ENCODE measurements around the gene SGMS1.
"Not testable (repeated sequence)": the region's sequence is repeated elsewhere in the genome, so short reads cannot be mapped to it uniquely, and the experiment has no call there.

SGMS1 gene

GRCh38 chr10:50579491-50580261 is 44.1 kb downstream of the SGMS1 start:
- no peak for FAIRE-seq

DNA sequence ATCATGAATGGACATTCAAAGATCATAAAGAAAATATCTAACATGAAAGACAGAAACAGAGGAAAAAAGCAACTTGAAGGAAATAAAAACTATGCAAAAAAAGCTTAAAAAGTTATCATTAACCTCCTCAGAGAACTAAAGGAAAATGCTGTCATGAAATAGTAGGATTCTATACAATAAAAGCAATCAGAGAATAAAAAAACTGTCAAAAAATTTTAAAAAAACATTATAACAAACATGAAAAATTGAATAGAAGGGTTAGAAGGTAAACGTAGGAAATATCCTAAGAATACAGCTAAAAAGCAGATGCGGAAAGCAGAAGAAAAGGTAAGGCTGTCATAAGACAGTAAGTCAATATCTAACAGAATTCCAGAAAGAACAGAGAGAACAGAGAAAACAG is 44.8 kb downstream of the SGMS1 start:
- FAIRE-seq: no peak

DNA sequence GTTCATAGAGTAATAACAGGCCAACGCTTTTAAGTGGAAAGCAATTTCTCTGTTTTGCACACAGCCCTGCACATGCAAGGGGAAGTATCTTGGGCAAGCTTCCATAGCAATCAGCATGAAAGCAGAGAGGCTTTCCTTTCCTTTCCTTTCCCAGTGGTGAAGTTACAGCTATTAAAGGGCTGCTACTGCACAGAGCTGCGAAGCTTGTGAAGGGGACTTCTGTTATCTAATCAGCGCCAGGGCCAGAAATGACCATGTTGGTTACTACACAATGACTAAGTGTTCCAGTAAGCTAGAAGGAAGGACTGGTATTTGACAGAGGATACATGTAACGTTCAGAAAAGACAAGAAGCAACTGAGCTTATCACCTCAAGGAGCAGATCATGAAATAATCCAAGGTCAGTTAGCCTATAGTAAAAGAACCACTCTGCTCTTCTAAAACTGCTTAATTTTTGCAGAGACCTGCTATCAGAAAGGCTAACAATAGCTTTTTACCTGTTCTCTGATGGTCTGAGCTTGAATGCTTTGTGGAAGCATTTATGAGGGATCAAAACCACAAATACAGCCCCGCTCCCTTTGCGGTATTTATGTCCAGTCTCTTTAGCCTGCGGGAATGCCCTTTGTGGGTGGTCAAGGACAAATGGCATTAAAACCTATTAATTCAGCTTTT is 45.9 kb downstream of the SGMS1 start:
- FAIRE-seq: no peak

- no peak for FAIRE-seq
Measured at GRCh38 chr10:50577010-50577409, 46.7 kb downstream of the SGMS1 start.

GRCh38 chr10:50576245-50576815 is 47.4 kb downstream of the SGMS1 start:
- no peak for FAIRE-seq

DNA sequence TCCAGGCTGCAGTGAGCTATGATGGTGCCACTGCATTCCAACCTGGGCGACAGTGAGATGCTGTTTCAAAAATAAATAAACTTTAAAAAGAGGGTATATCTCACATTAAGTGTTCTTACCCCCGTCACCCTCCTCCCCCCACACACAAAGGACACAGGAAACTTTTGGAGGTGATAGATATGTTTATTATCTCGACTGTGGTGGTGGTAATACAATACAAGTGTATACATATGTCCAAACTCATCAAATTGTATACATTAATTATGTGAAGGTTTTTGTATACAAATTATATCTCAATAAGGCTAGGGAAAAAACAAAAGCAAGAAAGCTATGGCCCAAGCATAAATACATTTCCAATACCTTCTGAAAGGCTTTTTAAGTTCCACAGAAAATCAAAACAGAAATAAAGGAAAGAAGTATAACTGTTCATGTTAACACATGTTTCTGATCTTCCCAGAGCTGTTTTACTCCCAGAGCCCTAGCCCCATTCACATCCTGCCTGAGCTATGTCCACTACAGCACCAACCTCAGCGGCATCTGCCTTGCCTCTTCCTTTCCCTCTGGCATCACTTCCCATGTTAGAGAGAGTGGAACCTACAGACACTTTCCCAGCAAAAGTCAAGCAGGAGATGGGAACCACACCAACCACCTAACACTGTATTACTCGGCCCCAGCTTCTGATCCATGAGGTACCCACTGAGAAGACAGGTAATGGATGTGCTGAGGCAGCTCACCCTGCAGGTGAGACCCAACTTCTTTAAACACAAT is 48.1 kb downstream of the SGMS1 start:
- FAIRE-seq: no peak

GRCh38 chr10:50574931-50575330 is 48.8 kb downstream of the SGMS1 start:
- no peak for FAIRE-seq

DNA sequence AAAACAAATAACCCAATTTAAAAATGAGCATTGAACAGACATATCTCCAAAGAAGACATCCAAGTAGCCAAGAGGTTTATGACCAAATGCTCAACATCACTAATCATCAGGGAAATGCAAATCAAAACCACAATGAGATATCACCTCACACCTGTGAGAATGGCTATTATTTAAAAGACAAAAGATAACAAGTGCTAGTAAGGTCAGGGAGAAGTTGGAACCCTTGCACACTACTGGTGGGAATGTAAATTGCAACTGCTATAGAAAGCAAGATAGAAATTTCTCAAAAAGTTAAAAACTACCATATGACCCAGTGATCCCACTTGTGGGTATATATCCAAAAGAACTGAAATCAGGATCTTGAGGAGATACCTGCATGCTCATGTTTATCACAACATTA is 49.5 kb downstream of the SGMS1 start:
- no peak for FAIRE-seq

GRCh38 chr10:50572017-50572491 is 51.7 kb downstream of the SGMS1 start:
- FAIRE-seq: no peak

DNA sequence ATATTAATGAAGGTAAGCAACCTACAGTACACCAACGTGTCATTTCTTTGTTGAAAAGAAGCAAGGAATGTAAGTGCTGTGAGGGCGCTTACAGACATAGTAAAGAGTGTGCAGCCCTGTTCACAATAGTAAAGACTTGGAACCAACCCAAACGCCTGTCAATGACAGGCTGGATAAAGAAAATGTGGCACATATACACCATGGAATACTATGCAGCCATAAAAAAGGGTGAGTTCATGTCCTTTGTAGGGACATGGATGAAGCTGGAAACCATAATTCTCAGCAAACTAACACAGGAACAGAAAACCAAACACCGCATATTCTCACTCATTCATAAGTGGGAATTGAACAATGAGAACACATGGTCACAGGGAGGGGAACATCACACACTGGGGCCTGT is 55.0 kb downstream of the SGMS1 start:
- not testable (repeated sequence) for FAIRE-seq

GRCh38 chr10:50567384-50567783 is 56.4 kb downstream of the SGMS1 start:
- FAIRE-seq: no peak

DNA sequence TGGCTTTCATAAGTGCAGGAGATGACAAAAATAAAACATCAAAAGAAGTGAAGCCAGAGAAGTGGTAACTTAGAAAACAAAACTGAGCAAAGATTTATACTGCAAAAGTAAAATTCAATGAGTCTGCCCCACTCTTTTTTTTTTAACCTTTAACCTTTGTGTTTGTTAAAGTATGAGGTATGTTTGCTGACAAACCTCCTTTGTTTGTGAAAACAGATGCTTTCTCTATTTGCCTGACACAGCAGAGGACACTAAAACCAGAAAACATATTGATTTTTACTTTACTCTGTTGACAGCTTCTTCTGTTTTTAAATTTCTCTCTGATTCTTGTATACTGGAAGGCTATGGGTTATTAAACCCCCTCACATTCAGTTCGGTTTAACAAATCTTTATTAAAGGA is 57.6 kb downstream of the SGMS1 start:
- FAIRE-seq: no peak

DNA sequence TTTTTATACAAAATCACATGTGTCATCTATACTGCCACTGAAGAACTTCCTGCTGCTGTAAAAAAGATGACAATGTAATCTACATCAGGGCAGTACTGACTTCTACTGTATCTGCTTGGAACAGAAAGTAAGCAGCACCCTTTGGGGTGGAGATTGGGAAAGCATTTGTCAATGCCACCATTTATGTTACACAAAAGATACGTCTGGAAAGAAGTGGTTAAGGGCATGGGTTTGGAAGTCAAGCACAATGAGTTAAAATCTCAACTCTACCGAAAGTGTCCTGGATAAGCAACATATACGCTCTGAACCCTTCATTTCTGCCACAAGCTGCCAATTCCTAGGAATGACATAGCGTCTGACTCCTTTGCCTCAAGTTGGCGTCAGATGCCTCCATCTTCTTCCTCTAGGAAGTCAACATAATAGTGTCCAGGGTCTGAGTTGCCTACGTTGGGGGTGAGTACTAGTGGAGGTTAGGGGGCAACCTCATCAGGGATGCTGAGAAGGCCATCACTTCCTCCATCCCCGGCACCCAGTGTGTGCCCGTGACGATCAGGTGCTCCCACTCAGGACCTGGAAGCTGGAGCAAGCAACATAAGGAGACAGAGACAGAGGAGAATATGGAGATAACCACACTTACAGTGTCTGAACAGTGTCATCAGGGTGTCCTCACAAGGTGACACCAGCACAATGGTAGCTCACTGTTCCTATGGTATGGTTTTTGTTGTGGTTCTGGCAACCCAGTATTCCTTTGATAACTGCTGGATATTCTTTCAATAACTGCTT is 58.3 kb downstream of the SGMS1 start:
- FAIRE-seq: no peak

- no peak for FAIRE-seq
Measured at GRCh38 chr10:50563906-50564305, 59.9 kb downstream of the SGMS1 start.

GRCh38 chr10:50561816-50562215 is 61.9 kb downstream of the SGMS1 start:
- no peak for FAIRE-seq

DNA sequence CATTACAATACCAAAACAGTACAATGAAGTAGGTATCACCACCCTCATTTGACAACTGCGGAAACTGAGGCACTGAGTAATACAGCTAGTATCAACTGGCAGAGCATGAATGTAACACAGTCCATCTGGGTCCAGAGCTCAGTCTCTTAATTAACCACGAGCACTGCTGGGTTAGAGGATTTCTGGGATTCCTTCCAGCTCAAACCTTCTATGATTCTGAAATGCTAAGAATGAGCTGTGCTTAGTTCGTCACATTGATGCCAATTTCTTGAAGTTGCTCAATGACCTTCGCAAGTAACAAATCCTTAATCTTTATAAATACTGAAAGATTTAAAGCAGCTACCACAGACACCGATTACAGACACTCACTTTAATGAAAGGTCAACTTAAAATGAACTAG is 62.5 kb downstream of the SGMS1 start:
- FAIRE-seq: no peak

DNA sequence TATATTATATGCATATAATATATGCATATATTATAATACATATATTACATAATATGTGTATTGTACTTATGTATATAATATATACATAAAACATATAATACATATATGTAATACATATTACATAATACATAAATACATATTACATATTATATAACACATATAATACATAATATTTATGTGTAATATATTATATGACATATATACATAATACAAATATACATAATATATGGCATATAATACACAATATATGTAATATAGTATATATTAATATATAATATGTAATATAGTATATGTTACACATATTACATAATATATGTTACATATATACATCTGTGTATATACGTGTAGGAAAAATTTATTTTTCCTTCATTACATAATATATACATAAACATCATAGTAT is 63.4 kb downstream of the SGMS1 start:
- peak; percentile 97 for FAIRE-seq

DNA sequence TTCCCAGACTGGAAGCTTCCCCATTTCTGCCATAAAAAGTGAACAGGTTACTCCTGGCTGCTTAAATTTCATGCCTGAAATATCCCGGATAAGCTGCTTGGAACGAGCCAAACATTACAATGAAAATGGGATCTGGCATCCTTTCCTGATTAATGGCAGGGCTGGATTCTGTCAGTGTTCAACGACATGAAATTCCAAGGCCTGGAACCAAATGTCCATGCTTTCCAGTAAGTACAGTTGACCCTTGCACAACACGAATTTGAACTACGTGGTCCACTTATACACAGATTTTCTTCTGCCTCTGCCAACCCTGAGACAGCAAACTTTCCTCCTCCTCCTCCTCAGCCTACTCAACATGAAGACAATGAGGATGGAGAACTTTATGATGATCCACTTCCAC is 65.4 kb downstream of the SGMS1 start:
- FAIRE-seq: no peak

GRCh38 chr10:50557130-50557682 is 66.5 kb downstream of the SGMS1 start:
- no peak for FAIRE-seq

DNA sequence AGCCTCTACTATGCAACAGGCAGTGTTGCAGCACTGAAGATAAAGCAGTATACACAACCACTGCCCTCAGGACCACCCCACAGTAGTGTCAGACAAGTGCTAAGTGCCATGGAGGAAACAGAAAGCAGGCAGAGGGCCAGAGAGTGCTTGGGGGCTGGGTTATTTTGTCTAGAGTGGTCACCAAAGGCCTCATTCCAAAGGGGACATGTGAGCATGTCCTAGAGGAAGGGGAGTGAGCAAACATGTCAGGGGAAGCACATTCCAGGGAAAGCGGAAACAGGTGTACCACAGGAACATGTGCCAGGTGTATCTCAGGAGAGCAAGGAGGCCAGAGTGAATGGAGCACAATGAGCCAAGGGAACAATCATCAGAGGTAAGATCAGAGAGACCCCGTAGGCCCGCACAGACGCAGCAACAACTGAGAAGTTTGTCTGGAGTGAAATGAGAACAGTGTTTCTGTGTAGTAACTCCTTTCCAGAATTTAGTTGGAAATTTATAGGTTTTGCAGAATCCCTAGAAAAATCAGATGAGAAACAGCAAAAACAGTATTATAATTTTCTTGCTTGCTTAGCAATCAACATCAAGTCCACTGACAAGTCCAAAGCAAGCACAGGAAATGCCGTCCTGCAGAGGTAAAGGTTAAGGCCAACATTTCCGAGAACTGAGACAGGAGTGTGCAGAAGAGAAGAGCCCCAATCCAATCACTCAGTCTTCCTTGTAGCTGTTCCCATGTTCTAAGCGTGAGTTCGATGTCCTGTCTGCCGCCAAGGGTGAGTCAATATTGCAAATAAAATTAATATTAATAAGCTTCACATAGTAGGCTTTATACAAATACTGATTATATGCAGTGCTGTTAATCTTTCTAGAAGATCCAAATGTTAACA is 67.3 kb downstream of the SGMS1 start:
- FAIRE-seq: no peak

DNA sequence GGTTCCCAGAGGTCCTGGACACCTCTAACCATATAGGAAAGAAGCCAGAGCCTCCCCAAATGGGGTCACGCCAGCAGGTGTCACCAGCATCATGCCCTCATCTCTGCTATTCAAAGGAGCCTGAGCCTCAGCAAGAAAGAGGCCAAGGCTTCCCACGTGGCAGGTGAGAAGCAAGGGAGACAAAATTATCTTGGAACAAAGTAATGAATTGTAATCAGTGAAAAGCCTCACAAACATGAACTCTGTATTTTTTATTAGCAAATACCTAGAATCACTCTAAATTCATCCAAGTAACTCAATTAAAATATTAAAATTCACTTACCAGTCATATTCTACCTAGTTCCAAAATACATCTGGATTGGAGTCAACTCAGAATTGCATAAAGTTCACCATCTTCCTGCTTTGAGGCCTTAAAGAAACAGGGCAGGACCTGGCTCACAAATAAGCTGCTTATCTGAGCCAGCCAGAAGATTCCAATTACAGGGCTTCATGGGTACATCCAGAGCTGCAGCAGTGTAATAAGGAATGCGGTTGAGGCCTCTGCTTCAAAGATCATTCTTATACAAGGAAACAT is 68.7 kb downstream of the SGMS1 start:
- FAIRE-seq: no peak
